Neutrophil (primary cell): Measurements from ENCODE around the gene MYH13.

Experiments used
- H3K27ac ChIP-seq: fragments of 200-600 bp; sonication (generic); 2 replicates; pipeline ENCODE4 v1.5.1; 2016; ENCODE audit warnings: mild to moderate bottlenecking, moderate library complexity
- H3K27me3 ChIP-seq: fragments of 200-600 bp; sonication (generic); 2 replicates; pipeline ENCODE4 v1.6.0; 2016; ENCODE audit warnings: mild to moderate bottlenecking
- H3K36me3 ChIP-seq: fragments of 200-600 bp; sonication (generic); 2 replicates; pipeline ENCODE4 v1.5.1; 2017
- H3K4me1 ChIP-seq, 2 experiments: fragments of 200-600 bp in 1 of 2; sonication (generic) in 1 of 2; 1 replicate in 1 of 2; 2 replicates in 1 of 2; pipeline versions ENCODE4 v1.5.1 to v1.6.1; 2013 to 2016; ENCODE audit warnings: low read depth in 1 of 2, low read length in 1 of 2, mild to moderate bottlenecking in 1 of 2, moderate library complexity in 1 of 2; ENCODE audit not compliant: control insufficient read depth in 1 of 2, insufficient read depth in 1 of 2
- H3K4me3 ChIP-seq, 2 experiments: fragments of 200-600 bp in 1 of 2; sonication (generic) in 1 of 2; 1 replicate in 1 of 2; 2 replicates in 1 of 2; pipeline ENCODE4 v1.5.1; 2013 to 2016; ENCODE audit warnings: low read depth in 1 of 2, low read length in 1 of 2, mild to moderate bottlenecking in 1 of 2, moderate library complexity in 1 of 2
- H3K9me3 ChIP-seq: fragments of 200-600 bp; sonication (generic); 2 replicates; pipeline ENCODE4 v1.5.1; 2016
- TF ChIP-seq, protein P1 (sequence below): fragments of 200-600 bp; sonication (generic); IDR thresholded peaks from 2 replicates; pipeline ENCODE4 v1.5.1; 2016; ENCODE audit warnings: antibody characterized with exemption

MYH13 gene

GRCh38 chr17:10349403-10349802, 23.4 kb downstream of the MYH13 start:
- Histone ChIP-seq H3K9me3 (no peaks in the 10 kb centered on the region), H3K27me3 (no peaks in the 10 kb centered on the region), H3K36me3 (no peaks in the 10 kb centered on the region), H3K27ac (no peak overlapping the region), H3K4me1 (no peaks in the 10 kb centered on the region), H3K4me3 (no peak overlapping the region)
- TF ChIP-seq, protein P1, sequence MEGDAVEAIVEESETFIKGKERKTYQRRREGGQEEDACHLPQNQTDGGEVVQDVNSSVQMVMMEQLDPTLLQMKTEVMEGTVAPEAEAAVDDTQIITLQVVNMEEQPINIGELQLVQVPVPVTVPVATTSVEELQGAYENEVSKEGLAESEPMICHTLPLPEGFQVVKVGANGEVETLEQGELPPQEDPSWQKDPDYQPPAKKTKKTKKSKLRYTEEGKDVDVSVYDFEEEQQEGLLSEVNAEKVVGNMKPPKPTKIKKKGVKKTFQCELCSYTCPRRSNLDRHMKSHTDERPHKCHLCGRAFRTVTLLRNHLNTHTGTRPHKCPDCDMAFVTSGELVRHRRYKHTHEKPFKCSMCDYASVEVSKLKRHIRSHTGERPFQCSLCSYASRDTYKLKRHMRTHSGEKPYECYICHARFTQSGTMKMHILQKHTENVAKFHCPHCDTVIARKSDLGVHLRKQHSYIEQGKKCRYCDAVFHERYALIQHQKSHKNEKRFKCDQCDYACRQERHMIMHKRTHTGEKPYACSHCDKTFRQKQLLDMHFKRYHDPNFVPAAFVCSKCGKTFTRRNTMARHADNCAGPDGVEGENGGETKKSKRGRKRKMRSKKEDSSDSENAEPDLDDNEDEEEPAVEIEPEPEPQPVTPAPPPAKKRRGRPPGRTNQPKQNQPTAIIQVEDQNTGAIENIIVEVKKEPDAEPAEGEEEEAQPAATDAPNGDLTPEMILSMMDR = no peak

DNA sequence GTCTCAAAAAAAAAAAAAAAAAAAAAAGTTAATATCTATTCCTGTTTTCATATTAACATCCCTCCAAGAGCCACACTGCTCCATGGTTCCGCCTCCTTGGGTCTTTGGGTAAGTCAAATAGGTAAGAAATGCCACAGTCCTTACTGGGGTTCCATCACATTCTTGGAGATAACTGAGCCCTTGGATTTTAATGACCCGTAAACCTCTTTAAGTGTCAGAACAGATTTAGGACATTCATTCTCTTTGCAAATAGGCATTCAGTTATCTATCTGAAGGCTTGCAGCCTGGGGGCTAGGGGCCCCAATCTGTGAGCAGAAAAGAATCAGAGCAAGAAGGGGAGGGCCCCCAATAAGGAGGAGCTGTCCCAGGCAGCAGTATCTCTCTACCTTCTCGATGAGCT, 28.0 kb downstream of the MYH13 start:
- Histone ChIP-seq H3K27me3 (no peaks in the 10 kb centered on the region), H3K27ac (no peak overlapping the region), H3K4me1 (no peaks in the 10 kb centered on the region), H3K9me3 (no peaks in the 10 kb centered on the region), H3K36me3 (no peaks in the 10 kb centered on the region), H3K4me3 (no peak overlapping the region)
- TF ChIP-seq, protein P1 = no peak

- Histone ChIP-seq H3K4me3 (no peak overlapping the region), H3K36me3 (no peaks in the 10 kb centered on the region), H3K9me3 (no peaks in the 10 kb centered on the region), H3K27me3 (no peaks in the 10 kb centered on the region), H3K4me1 (no peaks in the 10 kb centered on the region), H3K27ac (no peak overlapping the region)
- TF ChIP-seq, protein P1 = no peak
These were observed 33.8 kb downstream of the MYH13 start for GRCh38 chr17:10339051-10339450.

DNA sequence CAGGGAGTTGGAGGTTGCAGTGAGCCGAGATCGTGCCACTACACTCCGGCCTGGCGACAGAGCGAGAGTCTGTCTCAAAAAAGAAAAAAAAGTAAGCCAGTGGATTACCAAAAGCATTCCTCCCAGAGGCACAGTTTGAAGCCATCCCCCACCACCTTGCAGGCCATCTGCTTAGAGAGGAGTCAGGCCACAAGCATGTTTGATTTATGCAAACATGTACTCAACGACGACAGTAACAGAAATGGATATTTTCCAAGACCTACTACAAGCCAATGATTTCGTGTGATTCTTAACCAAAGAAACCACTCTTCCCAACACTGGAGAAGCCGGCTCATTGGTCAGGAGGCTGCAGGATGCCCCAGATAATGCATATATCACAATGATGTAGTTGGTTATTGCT, 34.8 kb downstream of the MYH13 start:
- TF ChIP-seq, protein P1 = no peak
- no peaks in the 10 kb centered on the region for H3K9me3 ChIP-seq
- H3K27me3 ChIP-seq = no peaks in the 10 kb centered on the region

DNA sequence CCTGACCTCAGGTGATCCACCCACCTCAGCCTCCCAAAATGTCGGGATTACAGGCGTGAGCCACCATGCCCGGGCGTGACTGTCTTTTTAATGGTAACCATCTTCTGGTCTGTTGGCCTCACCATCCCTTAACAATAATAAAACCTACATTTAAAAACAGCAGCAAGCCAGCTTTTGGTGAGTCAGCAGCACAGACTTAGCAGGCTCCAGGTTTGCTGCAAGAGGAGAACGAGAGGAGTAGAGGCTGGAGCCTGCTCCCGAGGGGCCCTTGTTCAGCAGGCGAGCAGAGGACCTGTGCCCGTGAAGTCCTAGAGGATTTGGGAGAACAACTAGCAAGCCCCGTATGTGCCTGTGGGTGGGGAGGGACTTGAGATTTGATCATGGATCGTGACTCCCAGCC, 35.7 kb downstream of the MYH13 start:
- Histone ChIP-seq H3K4me3 (no peak overlapping the region), H3K36me3 (no peaks in the 10 kb centered on the region), H3K27ac (no peak overlapping the region), H3K9me3 (no peaks in the 10 kb centered on the region), H3K27me3 (no peaks in the 10 kb centered on the region), H3K4me1 (no peaks in the 10 kb centered on the region)
- TF ChIP-seq, protein P1 = no peak

More for the DNA sequence above, 34.8 kb downstream of the MYH13 start:
- no peaks in the 10 kb centered on the region for H3K4me1 ChIP-seq
- H3K4me3 ChIP-seq = no peak overlapping the region
- no peak overlapping the region for H3K27ac ChIP-seq
- no peaks in the 10 kb centered on the region for H3K36me3 ChIP-seq

- H3K4me3 ChIP-seq = no peak overlapping the region
- H3K27ac ChIP-seq = no peak overlapping the region
- no peaks in the 10 kb centered on the region for H3K4me1 ChIP-seq
- H3K9me3 ChIP-seq = no peaks in the 10 kb centered on the region
- no peaks in the 10 kb centered on the region for H3K27me3 ChIP-seq
- H3K36me3 ChIP-seq = no peaks in the 10 kb centered on the region
- TF ChIP-seq, protein P1 = no peak
These were observed 36.4 kb downstream of the MYH13 start for GRCh38 chr17:10336393-10336792.
